Stimulated activated CD4-positive, alpha-beta T cell treated with anti-CD3 and anti-CD28 coated beads, Interleukin-2, amount 100 ng/mL, for 24 hours (primary cell): ENCODE results near the gene ZBTB20.

Source experiments
- DNase-seq, 2 donors: peaks; one replicate each; pipeline ENCODE4 v3.0.0-alpha.2; 2020

The ZBTB20 gene

GRCh38 chr3:114392831-114393230, 754.3 kb downstream of the ZBTB20 start:
- no peak for DNase-seq

- no peak for DNase-seq
Observed at GRCh38 chr3:114389156-114389555, 757.9 kb downstream of the ZBTB20 start.

- DNase-seq: no peak
Observed at GRCh38 chr3:114384558-114384903, 762.6 kb downstream of the ZBTB20 start.

- peak; percentile 69 to 76 for DNase-seq
Observed at GRCh38 chr3:114383875-114384557, 763.1 kb downstream of the ZBTB20 start.

- DNase-seq: no peak
Observed at GRCh38 chr3:114380233-114380651, 766.8 kb downstream of the ZBTB20 start.

- no peak for DNase-seq
Observed at GRCh38 chr3:114379266-114379665, 767.8 kb downstream of the ZBTB20 start.

GRCh38 chr3:114378760-114379159, 768.3 kb downstream of the ZBTB20 start:
- no peak for DNase-seq

GRCh38 chr3:114377426-114377825, 769.7 kb downstream of the ZBTB20 start:
- no peak for DNase-seq

GRCh38 chr3:114376516-114377185, 770.4 kb downstream of the ZBTB20 start:
- DNase-seq: no peak

- no peak for DNase-seq
Observed at GRCh38 chr3:114375608-114376421, 771.3 kb downstream of the ZBTB20 start.

- DNase-seq: no peak
Observed at GRCh38 chr3:114374433-114374990, 772.6 kb downstream of the ZBTB20 start.

- no peak for DNase-seq
Observed at GRCh38 chr3:114370537-114371174, 776.4 kb downstream of the ZBTB20 start.

GRCh38 chr3:114365909-114366308, 781.2 kb downstream of the ZBTB20 start:
- DNase-seq: no peak

- no peak for DNase-seq
Observed at GRCh38 chr3:114364806-114365654, 782.1 kb downstream of the ZBTB20 start.

- no peak for DNase-seq
Observed at GRCh38 chr3:114363554-114364202, 783.4 kb downstream of the ZBTB20 start.

- DNase-seq: no peak
Observed at GRCh38 chr3:114362815-114363214, 784.3 kb downstream of the ZBTB20 start.

GRCh38 chr3:114361391-114361790, 785.7 kb downstream of the ZBTB20 start:
- DNase-seq: no peak

- no peak for DNase-seq
Observed at GRCh38 chr3:114356525-114356924, 790.6 kb downstream of the ZBTB20 start.

GRCh38 chr3:114356066-114356465, 791.0 kb downstream of the ZBTB20 start:
- no peak for DNase-seq

- no peak for DNase-seq
Observed at GRCh38 chr3:114355653-114356052, 791.4 kb downstream of the ZBTB20 start.

GRCh38 chr3:114351822-114352145, 795.3 kb downstream of the ZBTB20 start:
- DNase-seq: no peak
